GM23338 (cell line): Measurements from ENCODE around the gene CETP. TPM values are rescaled to one million over a fixed set of nuclear protein-coding genes. Genes with fewer than 3 reads are reported as not detected.

ENCODE experiments used
- ATAC-seq: fragments of 200-7000 bp; cut with Tn5 transposase; 3 replicates; pipeline ENCODE4 v1.9.1; 2020
- DNase-seq: peaks from one replicate; pipeline ENCODE4 v3.0.0-alpha.2; 2015; ENCODE audit warnings: low spot score
- H2AFZ ChIP-seq: fragments of 200-600 bp; sonication (generic); 2 replicates; pipeline ENCODE4 v1.8.0; 2016; ENCODE audit warnings: antibody characterized with exemption, mild to moderate bottlenecking, moderate library complexity
- H3F3A ChIP-seq: fragments of 200-600 bp; sonication (generic); replicated peaks from 2 replicates; pipeline ENCODE4 v1.8.0; 2017; ENCODE audit warnings: antibody characterized with exemption, mixed run types, low read depth
- H3K27ac ChIP-seq: fragments of 200-600 bp; sonication (generic); 2 replicates; pipeline ENCODE4 v1.6.1; 2016; ENCODE audit warnings: low read depth
- H3K27me3 ChIP-seq: fragments of 200-600 bp; sonication (generic); 2 replicates; pipeline ENCODE4 v1.8.0; 2016; ENCODE audit warnings: mild to moderate bottlenecking, mixed run types, moderate library complexity; ENCODE audit not compliant: insufficient read depth
- H3K36me3 ChIP-seq: fragments of 200-600 bp; sonication (generic); 2 replicates; pipeline ENCODE4 v1.8.0; 2016; ENCODE audit warnings: mild to moderate bottlenecking; ENCODE audit not compliant: insufficient read depth
- H3K4me1 ChIP-seq: fragments of 200-600 bp; sonication (generic); 2 replicates; pipeline ENCODE4 v1.8.0; 2016; ENCODE audit warnings: mild to moderate bottlenecking, moderate library complexity; ENCODE audit not compliant: insufficient read depth
- H3K4me2 ChIP-seq: fragments of 200-600 bp; sonication (generic); 2 replicates; pipeline ENCODE4 v1.7.1; 2017; ENCODE audit warnings: mixed run types
- H3K4me3 ChIP-seq: fragments of 200-600 bp; sonication (generic); 2 replicates; pipeline ENCODE4 v1.6.1; 2016; ENCODE audit warnings: mixed run types
- H3K79me2 ChIP-seq: fragments of 200-600 bp; sonication (generic); replicated peaks from 2 replicates; pipeline ENCODE4 v1.8.0; 2017; ENCODE audit warnings: mild to moderate bottlenecking; ENCODE audit not compliant: insufficient read depth
- H3K9me2 ChIP-seq: fragments of 200-600 bp; sonication (generic); 2 replicates; pipeline ENCODE4 v1.8.0; 2017; ENCODE audit not compliant: insufficient read depth
- H4K20me1 ChIP-seq: fragments of 200-600 bp; sonication (generic); replicated peaks from 2 replicates; pipeline ENCODE4 v1.8.0; 2017; ENCODE audit warnings: mild to moderate bottlenecking; ENCODE audit not compliant: insufficient read depth
- H3K27ac Mint-ChIP-seq: 2 replicates; pipeline ENCODE4 v1.8.0; 2020; ENCODE audit warnings: inconsistent platforms, mild to moderate bottlenecking, moderate library complexity, mixed read lengths
- H3K27me3 Mint-ChIP-seq: 3 replicates; pipeline ENCODE4 v1.8.0; 2022; ENCODE audit warnings: low read depth, mild to moderate bottlenecking, moderate library complexity, mixed read lengths, inconsistent platforms; ENCODE audit not compliant: insufficient read depth, poor library complexity
- H3K36me3 Mint-ChIP-seq: 3 replicates; pipeline ENCODE4 v1.8.0; 2021; ENCODE audit warnings: low read depth, mild to moderate bottlenecking, inconsistent platforms, moderate library complexity, mixed read lengths
- H3K4me1 Mint-ChIP-seq: 3 replicates; pipeline ENCODE4 v1.8.0; 2020; ENCODE audit warnings: mild to moderate bottlenecking, inconsistent platforms, mixed read lengths
- H3K4me3 Mint-ChIP-seq: 3 replicates; pipeline ENCODE4 v1.8.0; 2021; ENCODE audit warnings: moderate library complexity, mild to moderate bottlenecking, inconsistent platforms, mixed read lengths
- H3K9me3 Mint-ChIP-seq: 3 replicates; pipeline ENCODE4 v1.8.0; 2020; ENCODE audit warnings: moderate library complexity, mild to moderate bottlenecking, inconsistent platforms, mixed read lengths
- CREB1 ChIP-seq: fragments of 250-450 bp; sonication (Bioruptor Pico); IDR thresholded peaks from 2 replicates; pipeline ENCODE4 v1.5.0; 2020; ENCODE audit warnings: low read depth, mild to moderate bottlenecking, moderate library complexity
- CTCF ChIP-seq, 2 experiments: fragments of 200-600 bp in 1 of 2; sonication (generic) in 1 of 2; conservative IDR thresholded peaks; 2 replicates each; pipeline versions ENCODE4 v1.5.1 to v1.6.1; 2016 to 2017; ENCODE audit warnings: antibody characterized with exemption in 2 of 2, low read depth in 2 of 2, mild to moderate bottlenecking in 2 of 2, moderate library complexity in 1 of 2
- ETS1 ChIP-seq: IDR thresholded peaks from 2 replicates; pipeline ENCODE4 v1.6.1; 2016; ENCODE audit warnings: antibody characterized with exemption
- EZH2 ChIP-seq: fragments of 200-600 bp; sonication (generic); IDR thresholded peaks from one replicate; pipeline ENCODE4 v1.8.0; 2017; ENCODE audit warnings: antibody characterized with exemption, mild to moderate bottlenecking, low read depth; ENCODE audit not compliant: unreplicated experiment
- EZH2phosphoT487 ChIP-seq: fragments of 200-600 bp; sonication (generic); IDR thresholded peaks from one replicate; pipeline ENCODE4 v1.8.1; 2018; ENCODE audit warnings: antibody characterized with exemption; ENCODE audit not compliant: unreplicated experiment
- JUNB ChIP-seq: IDR thresholded peaks from one replicate; pipeline ENCODE4 v1.6.1; 2016; ENCODE audit warnings: antibody characterized with exemption; ENCODE audit not compliant: unreplicated experiment
- NANOG ChIP-seq: IDR thresholded peaks from 2 replicates; pipeline ENCODE4 v1.6.1; 2016; ENCODE audit warnings: antibody characterized with exemption, borderline replicate concordance
- POLR2AphosphoS5 ChIP-seq: IDR thresholded peaks from 2 replicates; pipeline ENCODE4 v1.6.1; 2016; ENCODE audit warnings: antibody characterized with exemption, low read depth
- REST ChIP-seq: IDR thresholded peaks from one replicate; pipeline ENCODE4 v1.6.1; 2018; ENCODE audit warnings: antibody characterized with exemption; ENCODE audit not compliant: unreplicated experiment
- STAT1 ChIP-seq: IDR thresholded peaks from one replicate; pipeline ENCODE4 v1.6.1; 2016; ENCODE audit warnings: antibody characterized with exemption; ENCODE audit not compliant: unreplicated experiment
- ZNF114 ChIP-seq: fragments of 250-450 bp; sonication (Bioruptor Pico); IDR thresholded peaks from 2 replicates; pipeline ENCODE4 v1.5.0; 2020; ENCODE audit warnings: mild to moderate bottlenecking, moderate library complexity
- ZNF331 ChIP-seq: fragments of 250-450 bp; sonication (Bioruptor Pico); IDR thresholded peaks from 2 replicates; pipeline ENCODE4 v1.5.0; 2020; ENCODE audit warnings: low read depth, mild to moderate bottlenecking, moderate library complexity
- ZNF462 ChIP-seq: fragments of 250-450 bp; sonication (Bioruptor Pico); IDR thresholded peaks from 2 replicates; pipeline ENCODE4 v1.5.0; 2020; ENCODE audit warnings: mild to moderate bottlenecking, moderate library complexity
- polyA plus RNA-seq: library from polyadenylated mRNA; unstranded; fragments of >200 nt; fragmentation: Nextera tagmentation; extraction: Ambion mirVana; gene quantifications from 2 replicates; pipeline ENCODE4 v1.2.1, GENCODE V29; 2016
- total RNA-seq: library from RNA; depleted of rRNA; stranded (reverse); fragments of >200 nt; shearing (Covaris generic); gene quantifications from 2 replicates; pipeline ENCODE4 v1.2.3, GENCODE V29; 2014

Gene CETP
- total and polyA plus RNA-seq, 2 experiments from 2014 or later, result not detected

- Histone ChIP-seq H3K27me3 (no peaks in the 10 kb centered on the region), H4K20me1 (no peaks in the 10 kb centered on the region), H3K9me2 (no peaks in the 10 kb centered on the region), H3K4me1 (no peaks in the 10 kb centered on the region), H3K27ac (no peak overlapping the region), H3F3A (no peaks in the 10 kb centered on the region), H3K4me3 (no peak overlapping the region), H2AFZ (no peak overlapping the region), H3K4me2 (no peak overlapping the region), H3K36me3 (no peaks in the 10 kb centered on the region), H3K79me2 (no peaks in the 10 kb centered on the region)
- Mint-ChIP-seq H3K36me3 (no peaks in the 10 kb centered on the region), H3K27me3 (peaks cover 14% of the 10 kb centered on the region), H3K9me3 (0 out of 3 replicates have a peak, but pooled peaks cover 2% of the 10 kb centered on the region), H3K27ac (no peak overlapping the region), H3K4me1 (no peaks in the 10 kb centered on the region), H3K4me3 (no peak overlapping the region)
- TF ChIP-seq NANOG, result no peak
- TF ChIP-seq CREB1 (CRISPR knock-in tag), result no peak
- TF ChIP-seq EZH2phosphoT487, result no peak
- TF ChIP-seq CTCF (conservative IDR thresholded peaks at IDR 0.05; ENCODE audit: low read depth in 2 of 2), result no peak
- TF ChIP-seq ZNF331 (CRISPR knock-in tag), result no peak
- TF ChIP-seq ZNF462 (CRISPR knock-in tag), result no peak
- no peak for TF ChIP-seq STAT1
- no peak for TF ChIP-seq POLR2AphosphoS5
- TF ChIP-seq ETS1, result no peak
- TF ChIP-seq JUNB, result no peak
- no peak for TF ChIP-seq REST
- no peak for TF ChIP-seq ZNF114 (CRISPR knock-in tag)
- TF ChIP-seq EZH2, result no peak
- no peak for ATAC-seq
- no peak for DNase-seq
These were observed 13.0 kb downstream of the CETP start for GRCh38 chr16:56974549-56975300.
